ENCODE data around the gene AP1S2.

The AP1S2 gene

DNA sequence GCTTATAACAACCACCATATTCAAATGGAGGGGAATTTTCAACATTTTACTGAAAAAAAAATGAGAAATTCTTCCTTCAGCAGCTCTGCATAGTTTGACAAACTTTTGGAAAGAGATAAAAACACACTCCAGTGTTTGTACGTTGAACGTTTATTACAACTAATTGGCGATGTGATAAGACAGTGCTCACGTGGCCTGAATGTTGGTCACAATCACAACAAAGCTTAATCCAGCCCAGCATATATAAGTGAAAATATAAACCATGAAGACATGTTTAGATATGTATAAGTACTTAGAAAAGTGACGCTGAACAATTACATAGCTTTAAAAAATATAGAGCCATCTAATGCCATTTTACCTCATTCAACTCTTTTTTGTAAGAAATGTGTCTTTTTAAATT is 28.7 kb downstream of the AP1S2 start:
- Histone ChIP-seq H3K4me2 (ENCODE audit: low read length) (no peak overlapping the region), H3K9ac (ENCODE audit: low read length) (no peak overlapping the region), H3K9me3 (ENCODE audit: insufficient read depth, low read length) (no peaks in the 10 kb centered on the region), H3K4me1 (ENCODE audit: low read length) (no peaks in the 10 kb centered on the region), H3K4me3 (ENCODE audit: low read length) (no peak overlapping the region), H2AFZ (ENCODE audit: low read depth, low read length) (no peak overlapping the region), H3K27ac (ENCODE audit: low read length) (no peak overlapping the region), H3K36me3 (replicated peaks; ENCODE audit: low read depth, low read length) (peaks cover 23% of the 10 kb centered on the region), H3K79me2 (ENCODE audit: low read length) (no peaks in the 10 kb centered on the region), H4K20me1 (ENCODE audit: insufficient read depth, low read length) (no peaks in the 10 kb centered on the region), H3K27me3 (ENCODE audit: low read depth, low read length) (no peaks in the 10 kb centered on the region)
- TF ChIP-seq EZH2phosphoT487 (IDR thresholded peaks at IDR 0.05; ENCODE audit: low read depth), result no peak
- TF ChIP-seq, protein P1, sequence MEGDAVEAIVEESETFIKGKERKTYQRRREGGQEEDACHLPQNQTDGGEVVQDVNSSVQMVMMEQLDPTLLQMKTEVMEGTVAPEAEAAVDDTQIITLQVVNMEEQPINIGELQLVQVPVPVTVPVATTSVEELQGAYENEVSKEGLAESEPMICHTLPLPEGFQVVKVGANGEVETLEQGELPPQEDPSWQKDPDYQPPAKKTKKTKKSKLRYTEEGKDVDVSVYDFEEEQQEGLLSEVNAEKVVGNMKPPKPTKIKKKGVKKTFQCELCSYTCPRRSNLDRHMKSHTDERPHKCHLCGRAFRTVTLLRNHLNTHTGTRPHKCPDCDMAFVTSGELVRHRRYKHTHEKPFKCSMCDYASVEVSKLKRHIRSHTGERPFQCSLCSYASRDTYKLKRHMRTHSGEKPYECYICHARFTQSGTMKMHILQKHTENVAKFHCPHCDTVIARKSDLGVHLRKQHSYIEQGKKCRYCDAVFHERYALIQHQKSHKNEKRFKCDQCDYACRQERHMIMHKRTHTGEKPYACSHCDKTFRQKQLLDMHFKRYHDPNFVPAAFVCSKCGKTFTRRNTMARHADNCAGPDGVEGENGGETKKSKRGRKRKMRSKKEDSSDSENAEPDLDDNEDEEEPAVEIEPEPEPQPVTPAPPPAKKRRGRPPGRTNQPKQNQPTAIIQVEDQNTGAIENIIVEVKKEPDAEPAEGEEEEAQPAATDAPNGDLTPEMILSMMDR (IDR thresholded peaks at IDR 0.05; ENCODE audit: low read depth, low read length), result no peak

DNA sequence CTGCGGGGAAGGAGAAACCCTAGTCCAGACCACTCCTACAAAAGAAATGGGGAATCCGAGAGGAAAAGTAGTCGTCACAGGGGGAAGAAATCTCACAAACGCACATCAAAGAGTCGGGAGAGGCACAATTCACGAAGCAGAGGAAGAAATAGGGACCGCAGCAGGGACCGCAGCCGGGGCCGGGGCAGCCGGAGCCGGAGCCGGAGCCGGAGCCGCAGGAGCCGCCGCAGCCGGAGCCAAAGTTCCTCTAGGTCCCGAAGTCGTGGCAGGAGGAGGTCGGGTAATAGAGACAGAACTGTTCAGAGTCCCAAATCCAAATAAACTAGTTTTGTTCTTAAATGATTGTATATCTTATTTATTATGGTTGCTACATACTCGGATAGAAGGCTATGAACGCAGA is 31.7 kb downstream of the AP1S2 start:
- Histone ChIP-seq H2AFZ (ENCODE audit: low read depth, low read length) (no peak overlapping the region), H3K9me3 (ENCODE audit: insufficient read depth, low read length) (no peaks in the 10 kb centered on the region), H3K79me2 (ENCODE audit: low read length) (no peaks in the 10 kb centered on the region), H3K9ac (ENCODE audit: low read length) (no peak overlapping the region), H3K36me3 (replicated peaks; ENCODE audit: low read depth, low read length) (peaks cover 22% of the 10 kb centered on the region), H3K27me3 (ENCODE audit: low read depth, low read length) (no peaks in the 10 kb centered on the region), H3K4me1 (ENCODE audit: low read length) (no peaks in the 10 kb centered on the region), H3K4me3 (ENCODE audit: low read length) (no peak overlapping the region), H4K20me1 (ENCODE audit: insufficient read depth, low read length) (no peaks in the 10 kb centered on the region), H3K4me2 (ENCODE audit: low read length) (no peak overlapping the region), H3K27ac (ENCODE audit: low read length) (no peak overlapping the region)
- TF ChIP-seq EZH2phosphoT487 (IDR thresholded peaks at IDR 0.05; ENCODE audit: low read depth), result no peak
- TF ChIP-seq, protein P1 (IDR thresholded peaks at IDR 0.05; ENCODE audit: low read depth, low read length), result no peak

DNA sequence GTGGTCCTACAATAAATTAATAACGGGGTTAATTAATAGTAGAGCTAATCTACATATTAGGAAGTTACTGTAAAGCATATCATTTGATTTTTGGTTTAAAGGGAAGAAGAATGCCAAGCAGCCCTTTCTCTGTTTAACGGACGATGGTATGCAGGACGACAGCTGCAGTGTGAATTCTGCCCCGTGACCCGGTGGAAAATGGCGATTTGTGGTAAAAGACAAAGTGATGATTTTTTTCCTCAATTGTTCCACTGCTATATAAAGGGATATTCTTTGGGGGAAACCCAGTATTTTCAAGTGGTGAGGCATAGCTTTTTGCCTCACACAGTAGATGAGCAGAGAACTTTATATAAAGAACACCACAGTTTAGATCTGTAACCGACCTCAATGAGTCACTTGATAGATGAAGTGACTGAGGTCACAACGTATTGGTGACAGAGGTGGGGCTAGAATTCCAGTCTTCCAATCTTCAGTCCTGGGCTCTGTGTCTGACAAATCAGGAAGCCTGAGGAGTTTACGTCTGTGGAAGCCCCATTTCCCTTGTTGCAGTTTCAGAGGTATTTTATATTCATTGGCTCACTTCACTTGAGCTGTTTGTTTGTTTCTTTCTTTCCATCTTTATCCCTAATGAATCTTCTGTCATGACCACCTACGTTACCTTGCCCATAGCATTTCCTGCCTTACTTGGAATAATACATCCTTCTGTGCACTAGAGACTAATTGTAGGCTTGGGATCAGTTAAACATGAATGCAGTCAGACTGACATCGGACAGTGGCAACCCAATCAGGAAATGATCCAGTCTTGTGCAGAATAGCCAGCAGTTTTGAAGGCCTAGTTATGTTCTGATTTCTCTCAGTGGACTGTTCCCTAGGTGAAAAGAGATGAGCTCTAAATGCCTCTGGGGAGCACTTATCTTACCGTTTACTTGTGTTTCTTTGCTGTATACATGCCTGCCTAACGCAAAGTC is 34.2 kb downstream of the AP1S2 start:
- Histone ChIP-seq H3K4me2 (ENCODE audit: low read length) (no peak overlapping the region), H3K79me2 (ENCODE audit: low read length) (no peaks in the 10 kb centered on the region), H3K4me3 (ENCODE audit: low read length) (no peak overlapping the region), H3K9ac (ENCODE audit: low read length) (no peak overlapping the region), H3K27me3 (ENCODE audit: low read depth, low read length) (no peaks in the 10 kb centered on the region), H3K36me3 (replicated peaks; ENCODE audit: low read depth, low read length) (peaks cover 25% of the 10 kb centered on the region), H4K20me1 (ENCODE audit: insufficient read depth, low read length) (no peaks in the 10 kb centered on the region), H3K4me1 (ENCODE audit: low read length) (no peaks in the 10 kb centered on the region), H3K9me3 (ENCODE audit: insufficient read depth, low read length) (no peaks in the 10 kb centered on the region), H3K27ac (ENCODE audit: low read length) (no peak overlapping the region), H2AFZ (ENCODE audit: low read depth, low read length) (no peak overlapping the region)
- TF ChIP-seq, protein P1 (IDR thresholded peaks at IDR 0.05; ENCODE audit: low read depth, low read length), result no peak
- TF ChIP-seq EZH2phosphoT487 (IDR thresholded peaks at IDR 0.05; ENCODE audit: low read depth), result no peak

DNA sequence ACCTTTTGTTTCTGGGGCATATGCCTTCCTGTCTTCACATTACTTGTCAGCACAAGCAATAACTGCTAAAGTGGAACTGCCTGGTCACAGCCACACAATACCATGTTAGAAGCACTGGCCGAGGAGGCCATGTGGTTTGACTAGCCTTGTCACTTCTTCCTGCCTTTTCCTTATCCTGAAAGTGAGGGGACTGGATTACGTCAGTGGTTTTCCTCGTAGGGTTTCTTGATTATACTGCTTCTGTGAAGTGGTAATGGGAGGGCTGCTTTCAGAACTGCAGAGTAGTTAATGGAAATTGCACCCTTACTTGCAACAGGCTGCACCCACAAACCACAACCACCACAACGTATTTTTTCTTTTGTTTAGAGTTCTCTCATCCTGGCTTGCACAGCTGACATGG is 37.7 kb downstream of the AP1S2 start:
- Histone ChIP-seq H3K9ac (ENCODE audit: low read length) (no peak overlapping the region), H2AFZ (ENCODE audit: low read depth, low read length) (no peak overlapping the region), H3K36me3 (replicated peaks; ENCODE audit: low read depth, low read length) (peaks cover 27% of the 10 kb centered on the region), H3K4me2 (ENCODE audit: low read length) (no peak overlapping the region), H3K9me3 (ENCODE audit: insufficient read depth, low read length) (no peaks in the 10 kb centered on the region), H3K4me3 (ENCODE audit: low read length) (no peak overlapping the region), H3K4me1 (ENCODE audit: low read length) (peaks cover 9% of the 10 kb centered on the region; the same call in 1 of the 2 replicates), H3K27me3 (ENCODE audit: low read depth, low read length) (no peaks in the 10 kb centered on the region), H3K79me2 (ENCODE audit: low read length) (no peaks in the 10 kb centered on the region), H4K20me1 (ENCODE audit: insufficient read depth, low read length) (no peaks in the 10 kb centered on the region), H3K27ac (ENCODE audit: low read length) (no peak overlapping the region)
- TF ChIP-seq, protein P1 (IDR thresholded peaks at IDR 0.05; ENCODE audit: low read depth, low read length), result no peak
- no peak for TF ChIP-seq EZH2phosphoT487 (IDR thresholded peaks at IDR 0.05; ENCODE audit: low read depth)

All from OCI-LY3 (cell line).